Astrocyte (in vitro differentiated cells and primary cell): ENCODE results near the gene PARD6A.

ENCODE experiments used
- CTCF ChIP-seq: IDR thresholded peaks from 2 replicates; pipeline ENCODE4 v1.5.1; 2011; ENCODE audit warnings: low read depth, mild to moderate bottlenecking, inconsistent platforms, low read length, moderate library complexity; ENCODE audit not compliant: insufficient read depth
- EZH2 ChIP-seq: IDR thresholded peaks from 2 replicates; pipeline ENCODE4 v1.6.1; 2012; ENCODE audit warnings: mild to moderate bottlenecking, low read length, inconsistent platforms; ENCODE audit not compliant: insufficient read depth

GRCh38 chr16:67641779-67642708, 18.7 kb upstream of the PARD6A start:
- no peak for TF ChIP-seq CTCF
- no peak for TF ChIP-seq EZH2
